Gastrocnemius medialis (tissue), 4 donors: ENCODE measurements around the gene NDOR1. TPM values are rescaled to one million over a fixed set of nuclear protein-coding genes. Genes with fewer than 3 reads are reported as not detected.

Source experiments
- ATAC-seq, 2 donors: fragments of 150-250 bp; one replicate each; pipeline ENCODE4 v1.9.1; 2016
- DNase-seq, 2 donors: peaks; one replicate each; pipeline ENCODE4 v3.0.0-alpha.2; 2019
- H3K27ac ChIP-seq, 4 donors: fragments of 200-600 bp; sonication (generic); 1 replicate in 1 of 4; 2 replicates in 3 of 4; pipeline ENCODE4 v1.5.1; 2016 to 2018; ENCODE audit warnings: mild to moderate bottlenecking in 2 of 4, moderate library complexity in 1 of 4
- H3K27me3 ChIP-seq, 3 donors: fragments of 200-600 bp; sonication (generic) in 2 of 3; 1 replicate in 1 of 3; 2 replicates in 2 of 3; pipeline versions ENCODE4 v1.5.1 to v1.6.0; 2016 to 2019; ENCODE audit warnings: mild to moderate bottlenecking in 1 of 3, moderate library complexity in 1 of 3
- H3K36me3 ChIP-seq, 2 donors: fragments of 200-600 bp; sonication (generic) in 1 of 2; one replicate each; pipeline ENCODE4 v1.5.1; 2017 to 2018
- H3K4me1 ChIP-seq, 2 donors: fragments of 200-600 bp; sonication (generic) in 1 of 2; one replicate each; pipeline ENCODE4 v1.5.1; 2016 to 2017; ENCODE audit warnings: mild to moderate bottlenecking in 2 of 2
- H3K4me3 ChIP-seq, 4 donors: fragments of 200-600 bp; sonication (generic) in 3 of 4; 1 replicate in 1 of 4; 2 replicates in 3 of 4; pipeline ENCODE4 v1.5.1; 2016 to 2019; ENCODE audit warnings: mild to moderate bottlenecking in 2 of 4
- H3K9me3 ChIP-seq, 3 donors: fragments of 200-600 bp; sonication (generic) in 2 of 3; 1 replicate in 1 of 3; 2 replicates in 2 of 3; pipeline ENCODE4 v1.5.1; 2016 to 2019
- POLR2A ChIP-seq, 2 donors: fragments of 450-650 bp; IDR thresholded peaks; one replicate each; pipeline ENCODE4 v1.6.1; 2017; ENCODE audit warnings: antibody characterized with exemption in 2 of 2, mild to moderate bottlenecking in 2 of 2, moderate library complexity in 2 of 2
- in situ Hi-C, 4 donors: fragments of 200-750 bp; cut with MboI; loops; one replicate each; pipeline versions ENCODE4 v1.15.0 to v1.8.0; 2017; ENCODE audit warnings: low sequenced_read_pairs in 4 of 4
- intact Hi-C: fragments of 100-400 bp; cut with DNase I; formaldehyde crosslinking; loops from one replicate; pipeline ENCODE4 v1.15.1; 2023; ENCODE audit warnings: low total_unique reads
- total RNA-seq, 4 donors: library from RNA; depleted of rRNA; stranded (reverse); fragments of >200 nt; gene quantifications; one replicate each; pipeline versions ENCODE4 v1.1.0 to v1.2.3, GENCODE V29; 2016
- TF ChIP-seq, protein P1 (sequence below), 5 experiments: fragments of 450-650 bp in 3 of 5; fragments of 200-600 bp in 2 of 5; sonication (generic) in 2 of 5; IDR thresholded peaks in 4 of 5; conservative IDR thresholded peaks in 1 of 5; 1 replicate in 4 of 5; 2 replicates in 1 of 5; pipeline ENCODE4 v1.5.1; 2016 to 2019; ENCODE audit warnings: antibody characterized with exemption in 5 of 5, mild to moderate bottlenecking in 3 of 5, moderate library complexity in 3 of 5

NDOR1 gene
- total RNA-seq, 4 donors from 2014 or later = 2.4 to 5.0 (median 4.1) TPM

DNA sequence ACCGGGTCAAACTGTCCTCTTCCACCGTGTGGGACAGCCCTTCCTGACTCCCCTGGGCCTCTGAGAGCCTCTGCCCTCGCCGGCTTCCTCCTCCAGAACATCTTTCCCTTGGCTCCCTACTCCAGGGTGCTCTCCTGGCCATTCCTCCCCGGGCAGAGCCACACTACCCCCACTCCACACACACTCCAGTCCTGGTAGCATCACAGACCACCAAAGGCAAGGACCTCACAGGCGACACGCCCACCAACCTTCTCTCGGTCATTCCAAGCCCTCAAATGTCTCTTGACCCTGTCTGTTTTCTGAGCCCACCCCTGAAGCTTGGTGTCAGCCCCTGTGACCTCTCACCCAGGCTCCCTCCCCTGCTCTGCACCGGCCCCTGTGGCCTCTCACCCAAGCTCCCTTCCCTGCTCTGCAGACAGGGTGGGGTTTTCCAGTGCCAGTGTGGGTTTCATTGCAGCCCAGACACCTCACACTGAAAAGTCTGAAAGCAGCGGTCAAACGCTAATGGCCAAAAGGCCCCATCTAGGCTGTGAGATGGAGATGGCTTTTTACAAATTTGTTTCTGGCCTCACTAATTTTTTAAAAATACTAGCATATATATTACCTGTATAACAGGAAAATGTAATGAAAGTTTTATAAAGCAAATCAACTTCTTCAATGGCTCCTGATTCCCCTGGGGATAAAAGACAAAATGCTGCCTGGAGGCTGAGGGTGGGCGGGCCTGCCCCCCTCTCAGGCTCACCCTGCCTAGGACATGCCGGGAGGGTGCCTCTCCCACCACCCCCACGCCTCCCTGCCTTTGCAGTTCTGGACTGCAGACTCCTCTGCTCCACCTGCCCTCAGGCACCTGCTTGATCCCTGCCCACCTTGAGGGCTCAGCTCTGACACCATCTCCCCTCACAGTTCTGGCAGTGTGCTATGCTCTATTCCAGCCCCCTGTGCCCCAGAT, 46.1 kb upstream of the NDOR1 start:
- Histone ChIP-seq H3K27me3 (peaks cover 79 to 88% (median 88%) of the 10 kb centered on the region in 3 donors), H3K4me3 (no peak overlapping the region), H3K27ac (no peak overlapping the region), H3K9me3 (no peaks in the 10 kb centered on the region), H3K36me3 (no peaks in the 10 kb centered on the region), H3K4me1 (peaks cover 0 to 12% of the 10 kb centered on the region in 2 donors)
- no peak for ATAC-seq
- in situ Hi-C loops = no loop called here
- intact Hi-C loops = no loop called here
- no peak for DNase-seq
- no peak for TF ChIP-seq POLR2A (IDR thresholded peaks at IDR 0.05)
- TF ChIP-seq, protein P1, sequence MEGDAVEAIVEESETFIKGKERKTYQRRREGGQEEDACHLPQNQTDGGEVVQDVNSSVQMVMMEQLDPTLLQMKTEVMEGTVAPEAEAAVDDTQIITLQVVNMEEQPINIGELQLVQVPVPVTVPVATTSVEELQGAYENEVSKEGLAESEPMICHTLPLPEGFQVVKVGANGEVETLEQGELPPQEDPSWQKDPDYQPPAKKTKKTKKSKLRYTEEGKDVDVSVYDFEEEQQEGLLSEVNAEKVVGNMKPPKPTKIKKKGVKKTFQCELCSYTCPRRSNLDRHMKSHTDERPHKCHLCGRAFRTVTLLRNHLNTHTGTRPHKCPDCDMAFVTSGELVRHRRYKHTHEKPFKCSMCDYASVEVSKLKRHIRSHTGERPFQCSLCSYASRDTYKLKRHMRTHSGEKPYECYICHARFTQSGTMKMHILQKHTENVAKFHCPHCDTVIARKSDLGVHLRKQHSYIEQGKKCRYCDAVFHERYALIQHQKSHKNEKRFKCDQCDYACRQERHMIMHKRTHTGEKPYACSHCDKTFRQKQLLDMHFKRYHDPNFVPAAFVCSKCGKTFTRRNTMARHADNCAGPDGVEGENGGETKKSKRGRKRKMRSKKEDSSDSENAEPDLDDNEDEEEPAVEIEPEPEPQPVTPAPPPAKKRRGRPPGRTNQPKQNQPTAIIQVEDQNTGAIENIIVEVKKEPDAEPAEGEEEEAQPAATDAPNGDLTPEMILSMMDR (IDR thresholded peaks at IDR 0.05 in 4 of 5, conservative IDR thresholded peaks at IDR 0.05 in 1 of 5) = no peak

DNA sequence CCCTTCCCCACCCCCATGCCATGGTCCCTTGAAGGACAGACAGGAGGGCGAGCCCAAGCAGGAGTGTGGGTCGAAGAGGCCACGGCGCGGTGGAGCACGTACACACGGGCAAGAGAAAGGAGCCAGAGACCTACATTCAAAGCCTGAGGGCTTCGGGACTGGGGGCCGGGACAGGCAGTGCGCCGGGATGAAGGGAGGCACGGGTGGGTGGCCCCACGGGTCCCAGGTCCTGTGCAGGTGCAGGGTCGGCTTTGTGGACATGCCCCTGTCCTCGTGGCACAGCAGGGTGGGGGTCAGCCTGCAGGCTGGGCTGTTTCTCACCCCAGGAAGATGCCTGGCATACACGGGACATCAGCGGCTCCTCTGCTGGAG, 45.5 kb upstream of the NDOR1 start:
- DNase-seq = no peak
- H3K27ac ChIP-seq = no peak overlapping the region
- no peaks in the 10 kb centered on the region for H3K9me3 ChIP-seq
- H3K4me3 ChIP-seq = no peak overlapping the region
- peaks cover 0 to 12% of the 10 kb centered on the region in 2 donors for H3K4me1 ChIP-seq
- H3K27me3 ChIP-seq = peaks cover 86 to 95% (median 95%) of the 10 kb centered on the region in 3 donors
- intact Hi-C loops = no loop called here
- TF ChIP-seq POLR2A (IDR thresholded peaks at IDR 0.05) = no peak
- TF ChIP-seq, protein P1 (IDR thresholded peaks at IDR 0.05 in 4 of 5, conservative IDR thresholded peaks at IDR 0.05 in 1 of 5) = no peak
- no peak for ATAC-seq
- H3K36me3 ChIP-seq = no peaks in the 10 kb centered on the region
- in situ Hi-C loops = no loop called here

DNA sequence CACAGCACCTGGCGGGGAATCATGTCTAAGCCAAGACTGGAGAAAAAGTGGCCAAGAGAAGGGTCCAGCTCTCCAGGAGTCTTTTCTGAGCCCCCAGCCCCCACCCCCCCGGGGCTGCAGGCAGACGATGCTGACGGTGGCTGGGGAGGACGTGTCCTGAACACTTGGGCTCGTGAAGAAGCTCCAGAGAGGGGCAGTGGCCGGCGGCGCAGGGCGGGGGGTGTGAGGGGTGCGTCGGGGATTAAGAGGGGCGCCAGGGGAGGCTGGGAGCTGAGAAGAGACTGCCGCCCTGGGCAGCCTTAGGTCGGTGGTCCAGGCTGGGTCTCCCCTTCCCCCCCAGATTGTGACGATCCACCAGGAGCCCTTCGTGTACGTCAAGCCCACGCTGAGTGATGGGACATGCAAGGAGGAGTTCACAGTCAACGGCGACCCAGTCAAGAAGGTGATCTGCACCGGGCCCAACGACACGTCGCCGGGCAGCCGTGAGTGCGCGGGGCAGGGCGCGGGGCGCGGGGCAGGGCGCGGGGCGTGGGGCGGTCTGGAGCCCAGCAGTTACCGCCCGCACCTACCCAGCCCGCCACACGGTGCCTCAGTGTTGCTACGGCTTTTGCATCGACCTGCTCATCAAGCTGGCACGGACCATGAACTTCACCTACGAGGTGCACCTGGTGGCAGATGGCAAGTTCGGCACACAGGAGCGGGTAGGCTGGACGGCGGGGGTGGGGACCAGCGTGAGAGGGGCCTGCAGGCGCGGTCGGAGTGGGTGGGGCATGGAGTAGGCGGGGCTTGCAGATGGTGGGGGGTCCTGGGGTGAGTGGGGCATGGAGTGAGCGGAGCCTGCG, 44.6 kb upstream of the NDOR1 start:
- ATAC-seq = no peak
- Histone ChIP-seq H3K4me1 (peaks cover 0 to 12% of the 10 kb centered on the region in 2 donors), H3K4me3 (no peak overlapping the region), H3K9me3 (no peaks in the 10 kb centered on the region), H3K36me3 (no peaks in the 10 kb centered on the region), H3K27me3 (peaks cover 90 to 100% (median 100%) of the 10 kb centered on the region in 3 donors), H3K27ac (no peak overlapping the region)
- intact Hi-C loops (no loop called here), in situ Hi-C loops (no loop called here)
- no peak for DNase-seq
- TF ChIP-seq POLR2A (IDR thresholded peaks at IDR 0.05) = no peak
- TF ChIP-seq, protein P1 (IDR thresholded peaks at IDR 0.05 in 4 of 5, conservative IDR thresholded peaks at IDR 0.05 in 1 of 5) = no peak

DNA sequence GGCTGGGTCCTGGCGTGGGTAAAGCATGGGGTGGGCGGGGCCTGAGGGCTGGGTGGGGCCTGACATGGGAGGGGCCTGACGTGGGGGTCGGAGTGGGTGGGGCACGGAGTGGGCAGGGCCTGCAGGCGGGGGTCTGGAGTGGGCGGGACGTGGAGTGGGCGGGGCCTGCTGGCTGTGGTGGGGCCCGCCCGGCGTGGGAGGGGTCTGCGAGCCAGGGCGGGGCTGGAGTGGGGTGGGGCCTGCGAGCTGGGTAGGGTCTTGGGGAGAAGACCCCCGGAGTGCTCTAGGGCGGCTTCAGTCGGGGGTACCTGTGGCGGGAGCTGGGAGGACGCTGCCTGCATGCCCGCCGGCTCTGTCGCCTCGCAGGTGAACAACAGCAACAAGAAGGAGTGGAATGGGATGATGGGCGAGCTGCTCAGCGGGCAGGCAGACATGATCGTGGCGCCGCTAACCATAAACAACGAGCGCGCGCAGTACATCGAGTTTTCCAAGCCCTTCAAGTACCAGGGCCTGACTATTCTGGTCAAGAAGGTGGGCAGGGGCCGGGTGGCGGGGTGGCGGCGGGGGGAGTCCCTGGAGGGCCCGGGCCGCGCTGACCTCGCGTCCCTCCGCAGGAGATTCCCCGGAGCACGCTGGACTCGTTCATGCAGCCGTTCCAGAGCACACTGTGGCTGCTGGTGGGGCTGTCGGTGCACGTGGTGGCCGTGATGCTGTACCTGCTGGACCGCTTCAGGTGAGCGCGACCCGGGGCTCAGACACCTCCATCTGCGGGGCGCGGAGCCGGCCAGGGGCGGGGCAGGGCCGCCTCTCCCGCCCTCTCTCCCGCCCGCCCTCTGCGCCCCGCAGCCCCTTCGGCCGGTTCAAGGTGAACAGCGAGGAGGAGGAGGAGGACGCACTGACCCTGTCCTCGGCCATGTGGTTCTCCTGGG, 43.7 kb upstream of the NDOR1 start:
- Histone ChIP-seq H3K36me3 (no peaks in the 10 kb centered on the region), H3K27ac (no peak overlapping the region), H3K4me1 (peaks cover 0 to 12% of the 10 kb centered on the region in 2 donors), H3K4me3 (no peak overlapping the region), H3K27me3 (peaks cover 90 to 100% (median 100%) of the 10 kb centered on the region in 3 donors), H3K9me3 (no peaks in the 10 kb centered on the region)
- no peak for ATAC-seq
- no peak for DNase-seq
- in situ Hi-C loops = no loop called here
- no peak for TF ChIP-seq POLR2A (IDR thresholded peaks at IDR 0.05)
- TF ChIP-seq, protein P1 (IDR thresholded peaks at IDR 0.05 in 4 of 5, conservative IDR thresholded peaks at IDR 0.05 in 1 of 5) = no peak
- intact Hi-C loops = no loop called here
